Measurements from ENCODE around the gene SIRPB2. TPM values are rescaled to one million over a fixed set of nuclear protein-coding genes. Genes with fewer than 3 reads are reported as not detected.

The SIRPB2 gene
- polyA plus RNA-seq, 2 of the 4 experiments (the other 2 are of a cell fraction), result not detected

- TF ChIP-seq MYC (IDR thresholded peaks at IDR 0.05; ENCODE audit: borderline replicate concordance, low read length), result peak; percentile 83; the same call in 1 of the 2 replicates
Observed at GRCh38 chr20:1466211-1467081, 24.8 kb downstream of the SIRPB2 start, which contains the start of gene NSFL1C (continued).

GRCh38 chr20:1465470-1466210, 25.6 kb downstream of the SIRPB2 start:
- ATAC-seq, result no peak
- H3K9me3 ChIP-seq, result no peaks in the 10 kb centered on the region
- CTCF ChIA-PET, result interaction anchor here (0.7 to 12.5 kb wide), 20 partner anchors 9 to 256 kb away, joined by 3 to 306 read pairs (median 8); partner anchors contain the start of gene FKBP1A
- peaks cover 34% of the 10 kb centered on the region for H3K4me1 ChIP-seq
- peak overlapping the region; percentile 92 for H3K4me2 ChIP-seq
- POLR2A ChIA-PET, result interaction anchor here (1.4 to 2.1 kb wide), 3 partner anchors 38 to 345 kb away, joined by 3 to 7 read pairs (median 4); no protein-coding TSS in a partner anchor
- H3K27ac ChIP-seq, result peak overlapping the region; percentile 95 to 97
- WGBS (ENCODE audit: missing lambda C conversion rate), result 32% methylated on average over 12 of the region's 12 CpGs
- no peak for FAIRE-seq
- 0 out of 2 replicates have a peak, but pooled peaks have one; percentile 10 for TF ChIP-seq ESRRA (IDR thresholded peaks at IDR 0.05; ENCODE audit: borderline replicate concordance, low read length)
- no peak for TF ChIP-seq TP53 (CRISPR knock-in tag; IDR thresholded peaks at IDR 0.05)
- DNase-seq (ENCODE audit: low read depth in 1 of 2, low spot score in 1 of 2), result no peak
- peak overlapping the region; percentile 97 for H3K4me3 ChIP-seq

- no peak for DNase-seq (ENCODE audit: low read depth in 1 of 2, low spot score in 1 of 2)
- Histone ChIP-seq H3K4me3 (no peak overlapping the region), H3K9me3 (no peaks in the 10 kb centered on the region), H3K4me1 (peaks cover 21% of the 10 kb centered on the region), H3K4me2 (no peak overlapping the region), H3K27ac (no peak overlapping the region)
- ChIA-PET CTCF (interaction anchor here (0.7 to 7.5 kb wide), 4 partner anchors 9 to 40 kb away, joined by 3 to 54 read pairs (median 9); no protein-coding TSS in a partner anchor), POLR2A (no interaction called here)
- ATAC-seq, result no peak
- no peak for FAIRE-seq
- 95% methylated on average over 9 of the region's 9 CpGs for WGBS (ENCODE audit: missing lambda C conversion rate)
- TF ChIP-seq NFE2L2 (conservative IDR thresholded peaks at IDR 0.05; ENCODE audit: low read length) (no peak), NPAS2 (CRISPR knock-in tag; IDR thresholded peaks at IDR 0.05; ENCODE audit: borderline replicate concordance) (no peak), ZNF302 (CRISPR knock-in tag; IDR thresholded peaks at IDR 0.05) (no peak), E2F6 (IDR thresholded peaks at IDR 0.05; ENCODE audit: borderline replicate concordance, low read depth) (no peak), CEBPB (IDR thresholded peaks at IDR 0.05) (no peak), CBX8 (IDR thresholded peaks at IDR 0.05) (no peak), CHD2 (IDR thresholded peaks at IDR 0.05; ENCODE audit: low read length, partially characterized antibody) (no peak), RCOR1 (IDR thresholded peaks at IDR 0.05; ENCODE audit: low read depth, low read length) (no peak), MYC (IDR thresholded peaks at IDR 0.05; ENCODE audit: borderline replicate concordance, low read length) (no peak), SREBF2 (IDR thresholded peaks at IDR 0.05) (no peak), CHD4 (IDR thresholded peaks at IDR 0.05; ENCODE audit: borderline replicate concordance) (no peak), ELK1 (IDR thresholded peaks at IDR 0.05; ENCODE audit: low read depth, low read length) (no peak), NR3C1 (IDR thresholded peaks at IDR 0.05) (no peak), GATA3 (IDR thresholded peaks at IDR 0.05; ENCODE audit: borderline replicate concordance) (no peak), KDM1A (IDR thresholded peaks at IDR 0.05; ENCODE audit: low read depth) (no peak), ESRRA (IDR thresholded peaks at IDR 0.05; ENCODE audit: borderline replicate concordance, low read length) (no peak), SMC3 (IDR thresholded peaks at IDR 0.05) (no peak), EHMT2 (IDR thresholded peaks at IDR 0.05; ENCODE audit: low read depth) (no peak), MAZ (IDR thresholded peaks at IDR 0.05; ENCODE audit: borderline replicate concordance, low read depth, low read length) (no peak), FOXS1 (CRISPR knock-in tag; IDR thresholded peaks at IDR 0.05) (no peak)
Observed at GRCh38 chr20:1463971-1464570, 27.1 kb downstream of the SIRPB2 start.

All from A549 (cell line).